Fibroblast of lung (primary cell): ENCODE measurements around the gene HNRNPA3.
"Not testable (repeated sequence)": the region's sequence is repeated elsewhere in the genome, so short reads cannot be mapped to it uniquely, and the experiment has no call there.

Experiments
- CTCF ChIP-seq, 2 donors: IDR thresholded peaks in 1 of 2; conservative IDR thresholded peaks in 1 of 2; 1 replicate in 1 of 2; 2 replicates in 1 of 2; pipeline ENCODE4 v1.5.1; 2011 to 2012; ENCODE audit warnings: low read length in 2 of 2, control low read depth in 1 of 2, inconsistent platforms in 1 of 2, low read depth in 1 of 2, mild to moderate bottlenecking in 1 of 2
- EZH2 ChIP-seq: IDR thresholded peaks from 2 replicates; pipeline ENCODE4 v1.5.1; 2012; ENCODE audit warnings: low read length, control low read depth, mild to moderate bottlenecking; ENCODE audit errors: missing control alignments

GRCh38 chr2:177200419-177200818, 12.2 kb upstream of the HNRNPA3 start:
- TF ChIP-seq CTCF (conservative IDR thresholded peaks at IDR 0.05 in 1 of 2, IDR thresholded peaks at IDR 0.05 in 1 of 2; ENCODE audit: low read depth in 1 of 2, low read length in 2 of 2); EZH2: not testable (repeated sequence)
